GM19467 (cell line): ENCODE results near the gene MCCC2.
"Not testable (repeated sequence)": the region's sequence is repeated elsewhere in the genome, so short reads cannot be mapped to it uniquely, and the experiment has no call there.

Experiments used
- ATAC-seq: cut with Tn5 transposase; IDR thresholded peaks from one replicate; pipeline ENCODE4 v1.9.1; 2021; ENCODE audit warnings: mild to moderate bottlenecking, moderate library complexity; ENCODE audit not compliant: unreplicated experiment

MCCC2 gene

GRCh38 chr5:71596169-71596568 is 9.0 kb downstream of the MCCC2 start:
- ATAC-seq = no peak

DNA sequence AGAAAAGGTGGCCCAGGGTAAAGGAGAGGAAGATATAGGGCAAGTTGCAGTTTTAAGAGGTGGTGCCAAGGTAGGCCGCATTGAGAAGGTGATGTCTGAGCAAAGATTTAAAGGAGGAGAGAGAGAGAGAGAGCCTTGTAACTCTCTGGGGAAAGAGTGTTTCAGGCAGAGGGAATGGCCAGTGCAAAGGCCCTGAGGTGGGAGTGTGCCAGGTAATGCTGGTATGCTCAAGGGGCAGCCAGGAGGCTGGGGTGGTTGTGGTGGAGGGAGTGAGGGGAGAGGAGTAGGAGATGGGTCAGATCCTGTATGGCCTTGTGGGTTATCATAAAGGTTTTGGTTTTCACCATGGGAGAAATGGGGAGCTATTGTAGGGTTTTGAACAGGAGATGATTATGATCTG is 9.9 kb downstream of the MCCC2 start:
- ATAC-seq = no peak

- no peak for ATAC-seq
Measured at GRCh38 chr5:71600783-71601182, 13.6 kb downstream of the MCCC2 start.

- peak; percentile 91 for ATAC-seq
Measured at GRCh38 chr5:71601222-71602026, 14.3 kb downstream of the MCCC2 start.

GRCh38 chr5:71609916-71610315 is 22.8 kb downstream of the MCCC2 start:
- ATAC-seq = not testable (repeated sequence)

GRCh38 chr5:71615809-71616208 is 28.7 kb downstream of the MCCC2 start:
- ATAC-seq = no peak

GRCh38 chr5:71620630-71621029 is 33.5 kb downstream of the MCCC2 start:
- no peak for ATAC-seq

DNA sequence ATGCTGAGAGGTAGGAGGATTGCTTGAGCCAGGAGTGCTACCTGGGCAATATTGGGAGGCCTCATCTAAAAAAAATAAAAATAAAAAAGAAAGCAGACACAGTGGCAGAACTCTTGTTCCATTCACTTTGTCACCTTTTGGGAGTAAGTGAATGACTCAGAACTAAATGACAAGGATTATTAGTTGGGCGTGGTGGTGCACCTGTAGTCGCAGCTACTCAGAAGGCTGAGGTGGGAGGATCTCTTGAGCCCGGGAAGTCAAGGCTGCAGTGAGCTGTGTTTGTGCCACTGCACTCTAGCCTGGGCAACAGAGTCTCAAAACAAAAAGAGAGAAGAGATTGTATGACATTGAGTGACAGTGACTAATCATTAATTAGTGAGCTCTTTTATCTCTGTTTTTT is 34.1 kb downstream of the MCCC2 start:
- no peak for ATAC-seq

GRCh38 chr5:71621741-71622140 is 34.6 kb downstream of the MCCC2 start:
- no peak for ATAC-seq

DNA sequence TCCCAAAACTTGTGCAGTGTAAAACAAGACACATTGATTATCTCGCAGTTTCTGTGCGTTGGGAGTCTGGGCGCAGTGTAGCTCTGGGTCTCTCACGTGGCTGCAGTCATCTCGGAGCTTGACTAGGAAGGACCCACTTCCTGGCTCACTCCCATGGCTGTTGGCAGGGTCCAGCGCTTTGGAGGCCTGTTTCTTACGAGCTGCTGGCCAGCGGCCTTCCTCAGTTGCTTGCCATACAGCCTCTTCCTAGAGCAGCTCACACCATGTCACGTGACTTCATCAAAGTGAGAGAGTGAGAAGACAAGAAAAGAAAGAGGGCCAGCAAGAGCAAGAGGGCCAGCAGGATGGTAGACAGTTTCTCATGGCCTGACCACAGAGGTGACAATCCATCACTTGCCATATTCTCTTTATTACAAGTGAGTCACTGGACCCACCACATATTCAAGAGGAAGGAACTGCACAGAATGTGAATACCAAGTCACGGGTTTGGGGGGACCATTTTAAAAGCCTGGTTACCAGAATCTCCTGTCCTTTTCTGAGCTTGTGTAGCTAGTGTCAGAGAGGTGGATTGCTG is 36.2 kb downstream of the MCCC2 start:
- ATAC-seq = no peak

DNA sequence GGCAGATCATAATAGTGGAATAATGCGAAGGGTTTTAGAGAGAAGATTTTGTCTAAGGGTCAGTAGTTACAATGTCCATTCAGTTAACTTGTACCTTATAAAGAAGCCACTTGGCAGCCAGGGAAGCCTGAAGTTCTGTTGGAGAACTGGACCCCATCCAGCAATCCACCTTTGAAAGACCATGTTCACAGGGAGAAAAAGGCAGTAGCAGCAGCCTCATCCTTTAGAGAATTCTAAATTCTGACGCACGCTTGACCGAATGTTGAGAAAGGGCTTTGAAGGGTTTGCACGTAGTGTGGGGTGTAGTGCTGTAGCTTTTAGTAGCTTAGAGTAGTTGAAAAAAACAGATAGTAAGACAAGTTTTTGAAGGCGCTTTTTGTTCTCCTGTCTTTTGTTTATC is 42.8 kb downstream of the MCCC2 start:
- no peak for ATAC-seq

GRCh38 chr5:71631070-71631469 is 43.9 kb downstream of the MCCC2 start:
- ATAC-seq = no peak

DNA sequence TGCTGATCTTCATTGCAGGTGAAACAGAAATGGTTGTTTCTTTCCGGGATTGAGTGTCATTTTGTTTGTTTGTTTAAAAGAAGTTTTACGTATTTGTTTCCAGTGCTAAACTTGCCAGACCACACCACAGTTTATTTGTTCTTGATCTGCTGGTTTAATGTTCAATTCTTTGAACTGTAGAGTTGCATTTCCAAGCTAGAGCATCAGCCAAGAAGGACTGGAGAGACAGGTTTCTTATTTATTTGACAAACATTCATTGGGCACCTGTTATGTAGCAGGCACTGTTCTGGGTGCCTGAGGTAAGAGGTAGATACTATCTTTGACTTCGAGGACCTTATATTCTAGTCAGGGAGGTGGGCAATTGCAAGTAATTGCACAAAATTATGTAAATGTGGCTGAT is 45.0 kb downstream of the MCCC2 start:
- no peak for ATAC-seq

- no peak for ATAC-seq
Measured at GRCh38 chr5:71633255-71634155, 46.4 kb downstream of the MCCC2 start.

- no peak for ATAC-seq
Measured at GRCh38 chr5:71637133-71637532, 50.0 kb downstream of the MCCC2 start.

DNA sequence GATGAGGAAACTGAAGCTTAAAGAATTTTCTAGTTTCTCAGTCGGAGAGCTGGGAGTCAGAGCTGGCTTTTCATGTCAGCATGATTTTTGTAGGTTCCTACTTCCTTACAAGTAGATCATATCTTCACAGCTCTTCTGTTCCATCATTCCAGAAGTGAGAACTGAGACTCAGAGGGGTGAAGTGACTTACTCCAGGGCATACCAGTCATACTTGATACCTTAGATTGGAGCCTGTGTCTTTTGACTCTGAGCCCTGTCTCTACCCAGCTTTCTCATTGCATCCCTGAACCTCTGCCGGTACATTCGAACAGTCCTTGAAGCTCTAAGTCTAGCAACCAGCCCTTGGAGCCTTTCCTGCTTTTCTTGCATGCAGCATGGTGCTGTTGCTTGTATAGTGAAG is 53.3 kb downstream of the MCCC2 start:
- ATAC-seq = no peak

- ATAC-seq = no peak
Measured at GRCh38 chr5:71645030-71645429, 57.9 kb downstream of the MCCC2 start.

GRCh38 chr5:71650940-71651339 is 63.8 kb downstream of the MCCC2 start:
- not testable (repeated sequence) for ATAC-seq

- no peak for ATAC-seq
Measured at GRCh38 chr5:71651579-71651978, 64.4 kb downstream of the MCCC2 start.

DNA sequence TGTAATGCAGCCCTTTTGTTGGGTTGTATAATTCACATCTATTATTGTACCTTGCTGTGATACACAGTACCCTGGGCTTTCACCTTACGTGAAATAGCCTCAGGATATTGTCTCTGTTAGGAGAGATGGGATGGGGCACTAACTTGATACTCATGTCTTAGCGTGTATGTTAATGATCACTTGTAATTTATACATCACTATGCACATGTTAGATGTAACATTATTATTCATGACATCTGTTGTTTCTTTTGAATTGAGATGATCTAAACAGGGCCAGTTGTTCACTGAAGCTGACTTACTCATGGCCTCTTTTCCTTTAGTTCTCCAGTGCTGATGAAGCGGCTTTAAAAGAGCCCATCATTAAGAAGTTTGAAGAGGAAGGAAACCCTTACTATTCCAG is 65.2 kb downstream of the MCCC2 start:
- ATAC-seq = no peak

DNA sequence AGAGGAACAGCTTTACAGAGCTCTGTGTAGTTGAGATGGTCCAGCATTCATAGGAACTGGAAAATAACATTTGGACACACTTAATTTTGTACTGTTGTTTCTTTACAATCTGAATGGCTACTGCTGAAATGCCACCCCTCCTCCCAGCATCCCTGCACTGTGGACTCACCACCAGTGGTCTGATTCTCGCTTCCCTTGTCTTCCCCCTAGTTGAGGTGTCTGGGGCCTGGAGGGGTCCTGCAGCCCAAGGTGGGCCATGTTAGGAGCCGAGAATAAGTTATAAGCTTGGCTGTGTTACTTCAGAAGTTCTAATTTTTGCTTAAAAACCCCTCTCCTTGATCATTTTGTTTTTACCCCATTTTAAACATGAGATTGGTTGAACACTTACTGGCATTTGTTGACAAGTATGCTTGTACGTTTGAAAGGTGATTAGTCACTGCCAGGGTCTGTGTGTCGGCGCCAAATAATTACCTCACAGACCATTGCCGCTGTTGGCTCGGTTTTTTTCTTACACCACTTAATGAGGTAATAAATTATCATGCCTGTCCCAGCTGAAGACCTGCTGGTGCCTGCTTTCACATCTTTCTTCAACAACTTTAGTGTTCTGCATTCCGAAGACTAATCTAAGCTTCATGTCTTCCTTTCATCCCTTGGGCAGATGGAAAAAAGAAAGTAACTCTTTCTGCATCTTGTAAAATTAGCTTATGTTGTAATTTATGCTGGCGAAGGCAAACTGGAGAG is 65.8 kb downstream of the MCCC2 start:
- no peak for ATAC-seq
